H1 (cell line): ENCODE data around the gene BLVRA. TPM values are rescaled to one million over a fixed set of nuclear protein-coding genes. Genes with fewer than 3 reads are reported as not detected.

Experiments used
- CTCF ChIA-PET: fragments of 300-600 bp; sonication (Branson Sonifier 250); formaldehyde crosslinking; loops from one replicate; lab custom pipeline; 2021; ENCODE audit not compliant: partially characterized antibody; lab: Charles Lee
- POLR2A ChIA-PET: fragments of 300-600 bp; sonication (Branson Sonifier 250); formaldehyde crosslinking; loops from one replicate; lab custom pipeline; 2021; ENCODE audit warnings: inconsistent platforms; ENCODE audit not compliant: partially characterized antibody; lab: Charles Lee
- DNase-seq, 2 experiments: peaks; one replicate each; pipeline versions ENCODE4 v3.0.0 to v3.0.0-alpha.2; 2010 to 2022; ENCODE audit warnings: low spot score in 2 of 2, low read depth in 1 of 2, mixed read lengths in 1 of 2
- FAIRE-seq: peaks from 2 replicates; lab custom pipeline; 2011; peaks lifted over from hg19 to GRCh38; lab: Jason Lieb, UNC
- H2AFZ ChIP-seq: 2 replicates; pipeline ENCODE4 v1.8.1; 2012; ENCODE audit warnings: low read length, inconsistent platforms
- H2AK5ac ChIP-seq: 2 replicates; pipeline ENCODE4 v1.6.1; 2013; ENCODE audit warnings: low read depth, low read length
- H2BK120ac ChIP-seq: replicated peaks from 2 replicates; pipeline ENCODE3; 2013; ENCODE audit warnings: low read depth, low read length, inconsistent platforms
- H2BK12ac ChIP-seq: 2 replicates; pipeline ENCODE4 v1.6.1; 2013; ENCODE audit warnings: low read depth, low read length
- H2BK15ac ChIP-seq: 2 replicates; pipeline ENCODE4 v1.6.1; 2013; ENCODE audit warnings: low read length
- H2BK20ac ChIP-seq: 2 replicates; pipeline ENCODE4 v1.6.1; 2013; ENCODE audit warnings: low read length
- H2BK5ac ChIP-seq: 2 replicates; pipeline ENCODE4 v1.6.1; 2013; ENCODE audit warnings: low read depth, low read length
- H3K14ac ChIP-seq: 2 replicates; pipeline ENCODE4 v1.6.1; 2013; ENCODE audit warnings: inconsistent platforms; ENCODE audit not compliant: insufficient read length
- H3K18ac ChIP-seq: 2 replicates; pipeline ENCODE4 v1.6.1; 2013; ENCODE audit warnings: low read length; ENCODE audit errors: extremely low read depth
- H3K23ac ChIP-seq: 2 replicates; pipeline ENCODE4 v1.6.1; 2013; ENCODE audit warnings: inconsistent platforms; ENCODE audit not compliant: insufficient read length
- H3K23me2 ChIP-seq: 2 replicates; pipeline ENCODE4 v1.6.1; 2013; ENCODE audit warnings: low read depth, low read length
- H3K27ac ChIP-seq: 2 replicates; pipeline ENCODE4 v1.6.1; 2011; ENCODE audit warnings: low read depth, low read length, inconsistent platforms
- H3K27me3 ChIP-seq, 4 experiments: replicated peaks in 1 of 4; 1 replicate in 1 of 4; 2 replicates in 3 of 4; pipeline versions ENCODE4 v1.6.1 to v1.8.1; 2011 to 2013; ENCODE audit warnings: low read length in 3 of 4, mild to moderate bottlenecking in 3 of 4, inconsistent platforms in 2 of 4, mixed read lengths in 2 of 4, moderate library complexity in 1 of 4; ENCODE audit not compliant: control insufficient read depth in 3 of 4, insufficient read depth in 3 of 4; ENCODE audit errors: extremely low read depth in 1 of 4
- H3K36me3 ChIP-seq, 4 experiments: 2 replicates each; pipeline versions ENCODE4 v1.6.1 to v1.8.1; 2011 to 2013; ENCODE audit warnings: mild to moderate bottlenecking in 4 of 4, low read length in 3 of 4, moderate library complexity in 2 of 4, control low read depth in 1 of 4, inconsistent platforms in 1 of 4; ENCODE audit not compliant: insufficient read depth in 4 of 4, control insufficient read depth in 2 of 4
- H3K4ac ChIP-seq: replicated peaks from 2 replicates; pipeline ENCODE3; 2013; ENCODE audit warnings: low read length, low read depth, mixed read lengths, inconsistent platforms; ENCODE audit not compliant: insufficient read length
- H3K4me1 ChIP-seq, 4 experiments: replicated peaks in 1 of 4; 1 replicate in 1 of 4; 2 replicates in 3 of 4; pipeline versions ENCODE4 v1.6.1 to v1.8.1; 2011 to 2013; ENCODE audit warnings: low read length in 3 of 4, inconsistent platforms in 2 of 4, mixed read lengths in 1 of 4; ENCODE audit not compliant: insufficient read depth in 4 of 4, control insufficient read depth in 3 of 4
- H3K4me2 ChIP-seq, 2 experiments: 2 replicates each; pipeline versions ENCODE4 v1.6.1 to v1.8.1; 2011 to 2013; ENCODE audit warnings: low read depth in 2 of 2, low read length in 2 of 2, control low read depth in 1 of 2, inconsistent platforms in 1 of 2, mild to moderate bottlenecking in 1 of 2; ENCODE audit not compliant: insufficient read depth in 1 of 2
- H3K4me3 ChIP-seq, 4 experiments: fragments of 200-600, 300-600 bp in 1 of 4; sonication (generic), shearing (Covaris generic), sonication (Bioruptor Twin) in 1 of 4; 2 replicates each; pipeline versions ENCODE4 v1.5.1 to v1.8.1; 2011 to 2016; ENCODE audit warnings: low read length in 4 of 4, low read depth in 3 of 4, control low read depth in 2 of 4, inconsistent platforms in 2 of 4, mild to moderate bottlenecking in 2 of 4, mixed read lengths in 1 of 4, moderate library complexity in 1 of 4; ENCODE audit not compliant: insufficient read depth in 2 of 4; ENCODE audit errors: extremely low read depth in 1 of 4
- H3K56ac ChIP-seq: replicated peaks from 2 replicates; pipeline ENCODE3; 2013; ENCODE audit warnings: low read depth, mild to moderate bottlenecking, mixed read lengths, low read length, inconsistent platforms; ENCODE audit not compliant: insufficient read length
- H3K79me1 ChIP-seq: 2 replicates; pipeline ENCODE4 v1.6.1; 2013; ENCODE audit warnings: low read depth, low read length, control low read depth
- H3K79me2 ChIP-seq, 2 experiments: 2 replicates each; pipeline versions ENCODE4 v1.6.1 to v1.8.1; 2012 to 2013; ENCODE audit warnings: low read length in 2 of 2, mild to moderate bottlenecking in 2 of 2, inconsistent platforms in 1 of 2; ENCODE audit not compliant: insufficient read depth in 2 of 2, control insufficient read depth in 1 of 2
- H3K9ac ChIP-seq, 4 experiments: replicated peaks in 1 of 4; 1 replicate in 1 of 4; 2 replicates in 3 of 4; pipeline versions ENCODE4 v1.6.1 to v1.8.1; 2011 to 2013; ENCODE audit warnings: low read depth in 3 of 4, low read length in 3 of 4, control low read depth in 2 of 4, mild to moderate bottlenecking in 2 of 4, moderate library complexity in 2 of 4, inconsistent platforms in 1 of 4; ENCODE audit errors: extremely low read depth in 1 of 4
- H3K9me3 ChIP-seq, 2 experiments: 2 replicates each; pipeline versions ENCODE4 v1.6.1 to v1.8.1; 2012 to 2013; ENCODE audit warnings: mild to moderate bottlenecking in 2 of 2, moderate library complexity in 2 of 2, control low read depth in 1 of 2, inconsistent platforms in 1 of 2, low read depth in 1 of 2, low read length in 1 of 2, mixed read lengths in 1 of 2; ENCODE audit not compliant: insufficient read depth in 2 of 2
- H4K20me1 ChIP-seq, 2 experiments: replicated peaks in 1 of 2; 2 replicates each; pipeline versions ENCODE3 to v1.8.1; 2011 to 2013; ENCODE audit warnings: inconsistent platforms in 2 of 2, low read length in 2 of 2, mild to moderate bottlenecking in 1 of 2; ENCODE audit not compliant: insufficient read depth in 2 of 2, control insufficient read depth in 1 of 2
- H4K5ac ChIP-seq: 2 replicates; pipeline ENCODE4 v1.6.1; 2013; ENCODE audit warnings: low read length, low read depth, mixed read lengths, inconsistent platforms; ENCODE audit not compliant: insufficient read length
- H4K8ac ChIP-seq: 2 replicates; pipeline ENCODE4 v1.8.0; 2013; ENCODE audit warnings: mild to moderate bottlenecking, moderate library complexity, low read length, inconsistent platforms; ENCODE audit not compliant: insufficient read depth; ENCODE audit errors: extremely low read depth
- H4K91ac ChIP-seq: replicated peaks from 2 replicates; pipeline ENCODE3; 2013; ENCODE audit warnings: low read length, mixed read lengths, inconsistent platforms; ENCODE audit not compliant: insufficient read length
- ATF2 ChIP-seq: IDR thresholded peaks from 2 replicates; pipeline ENCODE4 v1.6.1; 2012; ENCODE audit warnings: low read length, inconsistent platforms
- ATF3 ChIP-seq: IDR thresholded peaks from 2 replicates; pipeline ENCODE4 v1.6.1; 2011; ENCODE audit warnings: low read depth, mild to moderate bottlenecking, low read length; ENCODE audit not compliant: insufficient read depth
- BRCA1 ChIP-seq: IDR thresholded peaks from 2 replicates; pipeline ENCODE4 v1.6.1; 2012; ENCODE audit warnings: low read depth, low read length, improper control_type of control experiment
- CBX5 ChIP-seq: fragments of 300-800, 300-1000 bp; sonication (generic); IDR thresholded peaks from 2 replicates; pipeline ENCODE4 v1.7.1; 2016; ENCODE audit warnings: antibody characterized with exemption, low read length, low read depth
- E2F6 ChIP-seq: IDR thresholded peaks from 2 replicates; pipeline ENCODE4 v1.6.1; 2012; ENCODE audit warnings: inconsistent platforms
- EP300 ChIP-seq, 2 experiments: IDR thresholded peaks; 1 replicate in 1 of 2; 2 replicates in 1 of 2; pipeline ENCODE4 v1.6.1; 2011 to 2012; ENCODE audit warnings: low read depth in 2 of 2, low read length in 2 of 2, mild to moderate bottlenecking in 2 of 2, borderline replicate concordance in 1 of 2, inconsistent platforms in 1 of 2, moderate library complexity in 1 of 2
- JUN ChIP-seq: IDR thresholded peaks from 2 replicates; pipeline ENCODE4 v1.6.1; 2011; ENCODE audit warnings: low read depth, mild to moderate bottlenecking, improper control_type of control experiment, low read length
- MAFK ChIP-seq: IDR thresholded peaks from 2 replicates; pipeline ENCODE4 v1.6.1; 2012; ENCODE audit warnings: low read depth, mild to moderate bottlenecking, improper control_type of control experiment, low read length
- POLR2AphosphoS5 ChIP-seq: IDR thresholded peaks from 2 replicates; pipeline ENCODE4 v1.6.1; 2011; ENCODE audit warnings: low read depth, low read length
- SIRT6 ChIP-seq: IDR thresholded peaks from one replicate; pipeline ENCODE4 v1.7.1; 2012; ENCODE audit warnings: low read length, inconsistent platforms
- SIX5 ChIP-seq: IDR thresholded peaks from 2 replicates; pipeline ENCODE4 v1.6.1; 2011; ENCODE audit warnings: mild to moderate bottlenecking, low read depth, low read length
- TEAD4 ChIP-seq: IDR thresholded peaks from 2 replicates; pipeline ENCODE4 v1.6.1; 2012; ENCODE audit warnings: low read depth, low read length, inconsistent platforms, mixed read lengths
- WGBS, 2 experiments: shearing (Covaris generic) in 1 of 2; methylation state at CpG; one replicate each; pipeline versions ENCODE4 v1.1.6 to v1.1.7; 2013 to 2015; ENCODE audit warnings: low lambda C conversion rate in 2 of 2, mixed read lengths in 2 of 2, inconsistent platforms in 1 of 2, low coverage in 1 of 2, missing lambda C conversion rate in 1 of 2; ENCODE audit not compliant: insufficient replicate concordance in 2 of 2, insufficient coverage in 1 of 2, insufficient read length in 1 of 2; ENCODE audit errors: extremely low coverage in 1 of 2, missing lambda C conversion rate in 1 of 2; 5-methylcytosine and 5-hydroxymethylcytosine counted together
- polyA plus RNA-seq, 7 experiments: library from polyadenylated mRNA; depleted of rRNA in 3 of 7; stranded (reverse) in 5 of 7; unstranded in 2 of 7; fragments of >200 nt in 5 of 7; fragments of 200-250 nt in 2 of 7; gene quantifications; 1 replicate in 5 of 7; 2 replicates in 1 of 7; 4 replicates in 1 of 7; pipeline versions ENCODE4 v1.2.1 to v1.2.3, GENCODE V29; 2011 to 2013; ENCODE audit warnings: missing spikeins in 2 of 7, mixed read lengths in 2 of 7
- total RNA-seq: library from RNA; stranded (reverse); fragmentation: NEBNext Ultra II Directional; extraction: Animal tissue kit (Norgen Biotek cat#: 25700); gene quantifications from 2 replicates; pipeline ENCODE4 v1.2.1, GENCODE V29; 2021

BLVRA gene
- total and polyA plus RNA-seq, 2 of the 8 experiments (the other 6 are each of a cell fraction or from before 2014, with no cell fraction given), result 16.1 to 37.1 TPM

GRCh38 chr7:43849047-43849446, 90.6 kb downstream of the BLVRA start:
- no peak overlapping the region for H3K4me3 ChIP-seq
- H3K9me3 ChIP-seq, result no peaks in the 10 kb centered on the region
- no peak overlapping the region for H3K4me2 ChIP-seq
- H3K79me1 ChIP-seq, result no peaks in the 10 kb centered on the region
- no peak overlapping the region for H2BK120ac ChIP-seq
- no peak overlapping the region for H3K4ac ChIP-seq
- no peak overlapping the region for H3K27ac ChIP-seq
- no peaks in the 10 kb centered on the region for H3K23me2 ChIP-seq
- no peak overlapping the region for H2AFZ ChIP-seq
- no peak overlapping the region for H3K23ac ChIP-seq
- no peak overlapping the region for H4K5ac ChIP-seq
- H3K56ac ChIP-seq, result no peak overlapping the region
- no peaks in the 10 kb centered on the region for H3K27me3 ChIP-seq
- H3K14ac ChIP-seq, result no peak overlapping the region
- ChIA-PET POLR2A (interaction anchor here (0.8 to 1.6 kb wide), 2 partner anchors 20 to 23 kb away, joined by 4 read pairs; partner anchors contain the start of gene MRPS24), CTCF (interaction anchor here (0.6 to 3.3 kb wide), 8 partner anchors 9 to 267 kb away, joined by 3 to 17 read pairs (median 4); partner anchors contain the start of gene STK17A)
- WGBS, 2 experiments, result 84% methylated on average over 2 of the region's 2 CpGs; no CpG with 5 or more reads in 1 of the 2 experiments
- H2BK15ac ChIP-seq, result no peak overlapping the region
- H2BK5ac ChIP-seq, result no peak overlapping the region
- no peak overlapping the region for H2BK20ac ChIP-seq
- no peaks in the 10 kb centered on the region for H3K79me2 ChIP-seq
- no peak overlapping the region for H2BK12ac ChIP-seq
- H3K9ac ChIP-seq, result no peak overlapping the region
- no peak overlapping the region for H4K91ac ChIP-seq
- no peaks in the 10 kb centered on the region for H3K36me3 ChIP-seq
- no peak for FAIRE-seq
- no peaks in the 10 kb centered on the region for H4K20me1 ChIP-seq
- no peak overlapping the region for H3K18ac ChIP-seq
- no peak overlapping the region for H2AK5ac ChIP-seq
- H3K4me1 ChIP-seq, result no peaks in the 10 kb centered on the region
- DNase-seq, result no peak
- H4K8ac ChIP-seq, result no peak overlapping the region
- TF ChIP-seq EP300 (IDR thresholded peaks at IDR 0.05; ENCODE audit: borderline replicate concordance in 1 of 2, low read depth in 2 of 2, low read length in 2 of 2) (no peak), SIRT6 (no peak), BRCA1 (no peak), MAFK (no peak), TEAD4 (no peak), SIX5 (no peak), ATF2 (no peak), E2F6 (no peak), JUN (no peak), CBX5 (no peak), ATF3 (no peak), POLR2AphosphoS5 (no peak)
